Measurements from ENCODE around the gene OOSP2. TPM values are rescaled to one million over a fixed set of nuclear protein-coding genes. Genes with fewer than 3 reads are reported as not detected.

OOSP2 gene
- total RNA-seq, 1 experiment from 2014 or later, result not detected

GRCh38 chr11:60095477-60096120 is 55.4 kb downstream of the OOSP2 start:
- Mint-ChIP-seq H3K9me3 (no peaks in the 10 kb centered on the region), H3K27me3 (ENCODE audit: low read depth) (no peaks in the 10 kb centered on the region), H3K4me3 (no peak overlapping the region), H3K36me3 (ENCODE audit: insufficient read depth in 1 of 3, low read depth in 3 of 3) (no peaks in the 10 kb centered on the region; a peak in 1 of 7 replicates), H3K27ac (no peak overlapping the region), H3K4me1 (peaks cover 0 to 3% of the 10 kb centered on the region in 2 experiments; a peak in 1 of 4 replicates)
- Histone ChIP-seq H3K27me3 (ENCODE audit: insufficient read depth, low read length) (no peaks in the 10 kb centered on the region), H2BK120ac (ENCODE audit: low read depth, low read length, poor library complexity, severe bottlenecking) (no peak overlapping the region), H3K9me3 (ENCODE audit: control insufficient read depth, low read depth, low read length) (no peaks in the 10 kb centered on the region), H2BK12ac (ENCODE audit: insufficient read length, low read depth, low read length) (no peak overlapping the region), H3K18ac (ENCODE audit: insufficient read length, low read depth, low read length) (no peak overlapping the region), H3K27ac (ENCODE audit: insufficient read length, low read depth, low read length) (no peak overlapping the region), H3K4me1 (ENCODE audit: insufficient read depth, low read length) (no peaks in the 10 kb centered on the region), H4K5ac (ENCODE audit: insufficient read length, low read depth, low read length) (no peak overlapping the region), H3K9ac (ENCODE audit: extremely low read depth, insufficient read length, low read length) (no peak overlapping the region), H3K4me2 (ENCODE audit: insufficient read depth, insufficient read length, low read length) (no peak overlapping the region), H2AFZ (ENCODE audit: low read length) (no peak overlapping the region), H3K23ac (ENCODE audit: insufficient read length, low read depth, low read length) (no peak overlapping the region), H3K56ac (ENCODE audit: insufficient read length, low read depth, low read length) (no peak overlapping the region), H3K4ac (ENCODE audit: low read depth, low read length) (no peak overlapping the region), H3K23me2 (ENCODE audit: insufficient read length, low read depth, low read length, poor library complexity, severe bottlenecking) (no peaks in the 10 kb centered on the region), H2AK5ac (ENCODE audit: insufficient read length, low read length) (no peak overlapping the region), H4K91ac (ENCODE audit: insufficient read length, low read depth, low read length) (no peak overlapping the region), H3K79me2 (ENCODE audit: insufficient read depth, low read length) (no peaks in the 10 kb centered on the region), H2BK20ac (ENCODE audit: low read depth, low read length, poor library complexity, severe bottlenecking) (no peak overlapping the region), H2BK15ac (ENCODE audit: low read depth, low read length) (no peak overlapping the region), H3K14ac (ENCODE audit: insufficient read depth, low read length) (no peak overlapping the region), H2BK5ac (ENCODE audit: insufficient read length, low read length) (no peak overlapping the region), H4K20me1 (ENCODE audit: control insufficient read depth, insufficient read depth, insufficient read length) (no peaks in the 10 kb centered on the region), H3K79me1 (ENCODE audit: insufficient read depth, low read depth, low read length, poor library complexity, severe bottlenecking) (no peaks in the 10 kb centered on the region), H4K8ac (replicated peaks; ENCODE audit: insufficient read length, low read depth, low read length) (no peak overlapping the region), H3T11ph (ENCODE audit: low read length) (no peak overlapping the region)
- no peak for TF ChIP-seq CTCF (conservative IDR thresholded peaks at IDR 0.05)
- DNase-seq, result no peak
- no CpG with 5 or more reads among the region's 4 CpGs for WGBS (ENCODE audit: extremely low coverage, insufficient read length, low lambda C conversion rate)

Data from H9 (cell line).